CD4-positive, alpha-beta T cell treated with Interleukin-1 beta for 1 hour (primary cell): ENCODE data around the gene SLC15A2.
A peak's percentile ranks its signal among the peaks of the same experiment; 100 is the strongest.

ENCODE experiments used
- DNase-seq, 2 donors: peaks; one replicate each; pipeline ENCODE4 v3.0.0-alpha.2; 2020 to 2022

The SLC15A2 gene

GRCh38 chr3:121988146-121988545 lies 93.9 kb downstream of the SLC15A2 start:
- no peak for DNase-seq

GRCh38 chr3:121989943-121990342 lies 95.7 kb downstream of the SLC15A2 start:
- no peak for DNase-seq

- peak in 1 of 2 donors; percentile 11 for DNase-seq
Measured at GRCh38 chr3:121992601-121993560, 98.7 kb downstream of the SLC15A2 start.
